SK-N-SH treated with all-trans-retinoic acid at 6 μM for 48 hours (cell line): ENCODE data around the gene AKAP12.

Source experiments
- ARNTL ChIP-seq: fragments of 450-650 bp; formaldehyde crosslinking; IDR thresholded peaks from 2 replicates; pipeline ENCODE4 v1.5.0; 2020; ENCODE audit warnings: low read depth, mild to moderate bottlenecking, moderate library complexity, borderline replicate concordance
- CSDC2 ChIP-seq: fragments of 250-450 bp; sonication (Bioruptor Pico); IDR thresholded peaks from 2 replicates; pipeline ENCODE4 v1.5.0; 2020; ENCODE audit warnings: mild to moderate bottlenecking, moderate library complexity
- SNAI2 ChIP-seq: fragments of 250-450 bp; sonication (Bioruptor Pico); IDR thresholded peaks from 2 replicates; pipeline ENCODE4 v1.5.0; 2020; ENCODE audit warnings: mild to moderate bottlenecking, moderate library complexity
- TOX ChIP-seq: fragments of 250-450 bp; sonication (Bioruptor Pico); IDR thresholded peaks from 2 replicates; pipeline ENCODE4 v1.8.0; 2021; ENCODE audit warnings: mild to moderate bottlenecking, moderate library complexity, borderline replicate concordance
- ZFP30 ChIP-seq: fragments of 450-650 bp; formaldehyde crosslinking; IDR thresholded peaks from 2 replicates; pipeline ENCODE4 v1.5.0; 2022; ENCODE audit warnings: mild to moderate bottlenecking, moderate library complexity
- ZNF70 ChIP-seq: fragments of 450-650 bp; formaldehyde crosslinking; IDR thresholded peaks from 2 replicates; pipeline ENCODE4 v1.5.0; 2020; ENCODE audit warnings: mild to moderate bottlenecking, moderate library complexity
- ZNF8 ChIP-seq: fragments of 450-650 bp; formaldehyde crosslinking; IDR thresholded peaks from 2 replicates; pipeline ENCODE4 v1.5.0; 2020; ENCODE audit warnings: mild to moderate bottlenecking, moderate library complexity
- TF ChIP-seq, protein P1 (sequence below): fragments of 250-450 bp; sonication (Bioruptor Pico); IDR thresholded peaks from 2 replicates; pipeline ENCODE4 v1.5.1; 2020; ENCODE audit warnings: low read depth, mild to moderate bottlenecking, moderate library complexity

DNA sequence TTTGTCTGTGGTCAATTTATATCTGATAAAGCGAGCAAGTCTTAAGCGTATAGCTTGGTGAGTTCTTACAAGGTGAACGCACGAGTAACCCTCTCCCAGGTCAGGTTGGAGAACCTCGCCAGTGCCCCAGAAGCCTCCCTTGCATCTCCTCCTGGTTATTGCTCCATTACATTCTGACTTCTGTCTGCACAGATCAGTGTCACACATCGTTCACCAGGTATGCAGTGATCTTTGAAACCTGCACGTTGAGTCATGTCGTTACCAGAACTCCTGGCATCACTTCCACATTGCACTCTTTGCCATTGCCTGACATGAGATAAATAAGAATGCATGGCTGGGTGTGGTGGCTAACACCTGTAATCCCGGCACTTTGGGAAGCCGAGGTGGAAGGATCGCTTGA is 44.2 kb downstream of the AKAP12 start:
- TF ChIP-seq SNAI2 (no peak), CSDC2 (no peak), ZNF8 (CRISPR knock-in tag) (no peak), ARNTL (CRISPR knock-in tag) (no peak), ZNF70 (CRISPR knock-in tag) (no peak), ZFP30 (CRISPR knock-in tag) (no peak), TOX (CRISPR knock-in tag) (no peak)
- TF ChIP-seq, protein P1, sequence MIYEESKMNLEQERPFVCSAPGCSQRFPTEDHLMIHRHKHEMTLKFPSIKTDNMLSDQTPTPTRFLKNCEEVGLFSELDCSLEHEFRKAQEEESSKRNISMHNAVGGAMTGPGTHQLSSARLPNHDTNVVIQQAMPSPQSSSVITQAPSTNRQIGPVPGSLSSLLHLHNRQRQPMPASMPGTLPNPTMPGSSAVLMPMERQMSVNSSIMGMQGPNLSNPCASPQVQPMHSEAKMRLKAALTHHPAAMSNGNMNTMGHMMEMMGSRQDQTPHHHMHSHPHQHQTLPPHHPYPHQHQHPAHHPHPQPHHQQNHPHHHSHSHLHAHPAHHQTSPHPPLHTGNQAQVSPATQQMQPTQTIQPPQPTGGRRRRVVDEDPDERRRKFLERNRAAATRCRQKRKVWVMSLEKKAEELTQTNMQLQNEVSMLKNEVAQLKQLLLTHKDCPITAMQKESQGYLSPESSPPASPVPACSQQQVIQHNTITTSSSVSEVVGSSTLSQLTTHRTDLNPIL, result no peak
